RWPE2 (cell line): ENCODE results near the gene AMOTL1.
"Not testable (repeated sequence)": the region's sequence is repeated elsewhere in the genome, so short reads cannot be mapped to it uniquely, and the experiment has no call there.

ENCODE experiments used
- ATAC-seq: fragments of 200-7000 bp; cut with Tn5 transposase; 3 replicates; pipeline ENCODE4 v1.9.1; 2021; ENCODE audit warnings: low read depth
- DNase-seq: peaks from one replicate; pipeline ENCODE4 v3.0.0-alpha.2; 2020; ENCODE audit warnings: low spot score
- H3K27ac ChIP-seq: fragments of 450-650 bp; 2 replicates; pipeline ENCODE4 v1.5.1; 2017; ENCODE audit warnings: mild to moderate bottlenecking; ENCODE audit not compliant: poor library complexity, severe bottlenecking
- H3K27me3 ChIP-seq: fragments of 250-450 bp; sonication (Bioruptor Pico); 2 replicates; pipeline ENCODE4 v1.5.1; 2021; ENCODE audit warnings: mild to moderate bottlenecking, moderate library complexity; ENCODE audit not compliant: insufficient read depth, poor library complexity, severe bottlenecking
- H3K36me3 ChIP-seq: fragments of 250-450 bp; sonication (Bioruptor Pico); 2 replicates; pipeline ENCODE4 v1.5.1; 2020; ENCODE audit warnings: low read depth, mild to moderate bottlenecking, moderate library complexity
- H3K4me1 ChIP-seq: fragments of 250-450 bp; sonication (Bioruptor Pico); 2 replicates; pipeline ENCODE4 v1.5.1; 2021; ENCODE audit warnings: mild to moderate bottlenecking, moderate library complexity; ENCODE audit not compliant: insufficient read depth, poor library complexity, severe bottlenecking
- H3K4me3 ChIP-seq: fragments of 250-450 bp; sonication (Bioruptor Pico); 2 replicates; pipeline ENCODE4 v1.5.1; 2021; ENCODE audit warnings: mild to moderate bottlenecking, moderate library complexity; ENCODE audit not compliant: severe bottlenecking
- H3K9me3 ChIP-seq: fragments of 250-450 bp; sonication (Bioruptor Pico); 2 replicates; pipeline ENCODE4 v1.5.1; 2021; ENCODE audit warnings: mild to moderate bottlenecking, moderate library complexity; ENCODE audit not compliant: severe bottlenecking
- TF ChIP-seq, protein P1 (sequence below): fragments of 450-650 bp; IDR thresholded peaks from one replicate; pipeline ENCODE4 v1.5.1; 2017; ENCODE audit warnings: mild to moderate bottlenecking, moderate library complexity; ENCODE audit not compliant: poor library complexity, severe bottlenecking

The AMOTL1 gene

DNA sequence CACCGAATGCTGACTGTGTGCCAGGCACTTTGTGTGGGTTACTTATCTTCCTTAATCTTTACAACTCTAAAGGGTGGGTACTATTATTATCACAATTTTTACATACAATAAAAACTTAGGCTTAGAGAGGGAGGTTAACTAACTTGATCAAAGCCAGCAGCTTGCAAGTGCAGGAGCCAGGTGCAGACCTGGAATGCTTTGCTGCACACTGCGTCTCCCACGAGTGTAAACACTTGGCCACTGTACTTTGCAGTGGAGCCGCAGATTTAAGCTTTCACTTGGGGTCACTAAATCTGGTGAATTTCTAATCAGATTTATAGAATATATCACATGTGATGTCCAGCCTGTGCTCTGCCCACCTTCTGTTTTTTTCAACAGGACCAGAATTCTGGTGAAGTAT is 36.7 kb downstream of the AMOTL1 start:
- TF ChIP-seq, protein P1, sequence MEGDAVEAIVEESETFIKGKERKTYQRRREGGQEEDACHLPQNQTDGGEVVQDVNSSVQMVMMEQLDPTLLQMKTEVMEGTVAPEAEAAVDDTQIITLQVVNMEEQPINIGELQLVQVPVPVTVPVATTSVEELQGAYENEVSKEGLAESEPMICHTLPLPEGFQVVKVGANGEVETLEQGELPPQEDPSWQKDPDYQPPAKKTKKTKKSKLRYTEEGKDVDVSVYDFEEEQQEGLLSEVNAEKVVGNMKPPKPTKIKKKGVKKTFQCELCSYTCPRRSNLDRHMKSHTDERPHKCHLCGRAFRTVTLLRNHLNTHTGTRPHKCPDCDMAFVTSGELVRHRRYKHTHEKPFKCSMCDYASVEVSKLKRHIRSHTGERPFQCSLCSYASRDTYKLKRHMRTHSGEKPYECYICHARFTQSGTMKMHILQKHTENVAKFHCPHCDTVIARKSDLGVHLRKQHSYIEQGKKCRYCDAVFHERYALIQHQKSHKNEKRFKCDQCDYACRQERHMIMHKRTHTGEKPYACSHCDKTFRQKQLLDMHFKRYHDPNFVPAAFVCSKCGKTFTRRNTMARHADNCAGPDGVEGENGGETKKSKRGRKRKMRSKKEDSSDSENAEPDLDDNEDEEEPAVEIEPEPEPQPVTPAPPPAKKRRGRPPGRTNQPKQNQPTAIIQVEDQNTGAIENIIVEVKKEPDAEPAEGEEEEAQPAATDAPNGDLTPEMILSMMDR: no peak
- peaks cover 93% of the 10 kb centered on the region for H3K36me3 ChIP-seq
- no peaks in the 10 kb centered on the region for H3K4me1 ChIP-seq
- no peak overlapping the region for H3K27ac ChIP-seq
- H3K4me3 ChIP-seq: no peak overlapping the region
- ATAC-seq: no peak
- H3K9me3 ChIP-seq: no peaks in the 10 kb centered on the region
- DNase-seq: no peak
- no peaks in the 10 kb centered on the region for H3K27me3 ChIP-seq

DNA sequence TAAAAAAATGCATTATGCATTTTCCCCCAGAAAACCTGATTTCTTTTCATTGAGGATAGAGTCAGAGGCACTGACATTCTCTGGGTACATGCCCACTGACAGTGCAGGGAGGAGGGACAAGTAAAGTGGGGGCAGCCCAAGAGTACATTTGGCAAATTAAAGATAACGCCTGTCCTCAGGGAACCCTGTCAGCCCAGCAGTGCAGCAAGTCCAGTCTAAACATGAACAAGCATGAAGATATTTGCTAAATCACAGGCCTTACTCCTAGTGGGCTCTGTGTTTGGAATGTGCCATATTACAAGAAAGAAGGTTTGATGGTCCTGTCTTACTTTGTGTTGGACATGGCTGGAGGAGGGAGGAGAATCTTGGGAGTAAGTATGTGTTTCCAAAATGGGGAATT is 37.9 kb downstream of the AMOTL1 start:
- TF ChIP-seq, protein P1: no peak
- H3K27ac ChIP-seq: no peak overlapping the region
- no peaks in the 10 kb centered on the region for H3K9me3 ChIP-seq
- no peaks in the 10 kb centered on the region for H3K27me3 ChIP-seq
- no peaks in the 10 kb centered on the region for H3K4me1 ChIP-seq
- DNase-seq: no peak
- H3K4me3 ChIP-seq: no peak overlapping the region
- H3K36me3 ChIP-seq: peaks cover 90% of the 10 kb centered on the region
- ATAC-seq: no peak

DNA sequence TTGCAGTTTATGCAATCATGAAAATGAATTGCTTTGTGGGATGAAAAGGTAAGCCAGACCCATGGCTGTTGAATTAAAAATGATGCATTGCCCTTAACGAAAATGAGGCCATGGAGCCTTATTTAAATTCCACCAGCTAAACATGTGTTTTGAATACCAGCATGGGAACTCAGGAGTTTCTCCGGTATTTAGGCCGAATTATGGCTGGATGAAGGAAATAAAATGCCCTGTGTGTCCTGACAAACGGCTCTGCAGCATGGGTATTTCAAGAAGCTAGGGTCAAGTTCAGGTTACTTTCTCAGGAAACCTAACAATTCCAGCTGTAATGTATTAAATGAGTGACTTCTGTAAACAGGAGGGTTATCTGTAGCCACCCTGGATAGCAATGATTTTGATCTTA is 38.3 kb downstream of the AMOTL1 start:
- TF ChIP-seq, protein P1: no peak
- ATAC-seq: no peak
- H3K36me3 ChIP-seq: peaks cover 88% of the 10 kb centered on the region
- H3K9me3 ChIP-seq: no peaks in the 10 kb centered on the region
- H3K27me3 ChIP-seq: no peaks in the 10 kb centered on the region
- no peak overlapping the region for H3K4me3 ChIP-seq
- H3K4me1 ChIP-seq: no peaks in the 10 kb centered on the region
- no peak overlapping the region for H3K27ac ChIP-seq
- no peak for DNase-seq

DNA sequence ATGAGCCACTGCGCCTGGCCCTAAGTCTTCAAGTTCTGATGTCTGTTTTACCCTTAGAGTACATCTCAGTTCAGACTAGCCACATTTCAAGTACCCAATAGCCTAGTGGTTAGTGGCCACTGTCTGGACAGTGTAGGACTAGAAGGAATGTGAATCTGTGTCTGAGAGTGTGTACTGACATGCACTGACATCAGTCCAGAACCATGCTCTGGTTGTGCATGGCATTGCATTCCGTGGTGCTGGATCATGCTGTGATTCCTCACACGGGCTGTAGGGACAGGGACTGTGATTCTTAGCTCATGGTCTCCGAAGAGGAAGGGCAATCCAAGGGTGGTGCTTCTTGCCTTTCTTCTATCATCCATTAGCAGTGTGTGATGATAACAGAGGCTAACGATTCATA is 41.1 kb downstream of the AMOTL1 start:
- Histone ChIP-seq H3K9me3 (peaks cover 2% of the 10 kb centered on the region), H3K27ac (no peak overlapping the region), H3K4me3 (no peak overlapping the region), H3K27me3 (no peaks in the 10 kb centered on the region), H3K36me3 (peaks cover 83% of the 10 kb centered on the region), H3K4me1 (no peaks in the 10 kb centered on the region)
- TF ChIP-seq, protein P1: no peak
- DNase-seq (no peak), ATAC-seq (peak; percentile 27; the same call in 1 of the 3 replicates)

DNA sequence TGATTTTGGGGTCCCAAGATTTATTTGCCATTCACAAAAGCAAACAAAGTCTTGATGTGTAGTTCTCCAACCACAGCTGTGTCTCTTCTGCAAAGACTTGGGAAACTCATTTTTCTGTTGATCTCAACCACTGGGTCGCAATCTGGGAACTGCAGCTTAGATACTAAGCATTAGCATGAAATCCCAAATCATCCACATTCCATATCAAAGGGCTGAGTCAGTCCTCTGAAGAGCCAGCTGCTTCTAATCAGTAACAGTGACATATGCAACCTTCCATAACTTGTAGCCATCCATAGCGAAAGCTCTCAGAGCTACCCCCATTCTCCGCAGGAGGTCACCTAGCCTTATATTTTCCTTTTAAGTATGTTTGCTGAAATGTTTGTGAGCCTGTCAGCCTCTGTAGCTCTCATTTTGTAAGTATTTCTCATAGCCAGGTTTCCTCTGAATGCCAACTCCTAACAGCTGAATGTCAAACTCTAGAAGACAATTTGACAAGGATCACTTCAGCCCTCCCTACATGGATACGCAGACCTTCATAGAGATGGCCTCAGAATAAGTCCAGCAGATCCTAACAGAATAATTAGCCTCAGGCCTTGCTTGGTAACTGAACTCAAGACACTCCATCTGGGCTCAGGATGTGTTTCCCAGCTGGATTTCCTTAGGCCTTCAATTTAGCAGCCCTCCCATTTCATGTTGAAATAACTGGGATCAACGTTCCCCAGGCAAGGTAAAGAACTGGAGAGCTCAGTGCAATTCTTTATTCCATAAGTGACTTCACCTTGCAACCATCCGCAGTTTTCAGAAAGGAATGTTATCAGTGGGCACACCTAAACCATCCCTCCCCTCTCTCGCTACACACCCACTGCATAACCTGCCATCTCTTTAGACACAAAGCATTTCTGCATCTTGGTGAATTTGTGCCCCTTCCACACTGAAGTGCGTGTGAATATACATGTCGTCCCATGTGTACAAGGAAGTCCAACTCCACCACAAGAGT is 44.9 kb downstream of the AMOTL1 start:
- ATAC-seq, H3K4me3 ChIP-seq, H3K27me3 ChIP-seq, DNase-seq, H3K27ac ChIP-seq, H3K4me1 ChIP-seq: not testable (repeated sequence)
- Histone ChIP-seq H3K36me3 (peaks cover 86% of the 10 kb centered on the region), H3K9me3 (peaks cover 19% of the 10 kb centered on the region)
